ENCODE results near the gene LRRC61. TPM values are rescaled to one million over a fixed set of nuclear protein-coding genes. Genes with fewer than 3 reads are reported as not detected.
"Not testable (repeated sequence)": the region's sequence is repeated elsewhere in the genome, so short reads cannot be mapped to it uniquely, and the experiment has no call there.

LRRC61 gene
- polyA plus RNA-seq, 2 donors, result 5.2 to 8.3 TPM

- not testable (repeated sequence) for H3K27me3 ChIP-seq (ENCODE audit: control insufficient read depth in 1 of 2, insufficient read depth in 2 of 2, low read length in 2 of 2); H3K9me3 ChIP-seq (ENCODE audit: control insufficient read depth in 2 of 2, insufficient read depth in 1 of 2, low read depth in 1 of 2, low read length in 1 of 2); H3K36me3 ChIP-seq (ENCODE audit: control insufficient read depth in 2 of 2, insufficient read depth in 2 of 2, low read length in 1 of 2); H3K27ac ChIP-seq (ENCODE audit: low read depth in 2 of 2, low read length in 1 of 2); H3K4me1 ChIP-seq (ENCODE audit: control insufficient read depth in 2 of 2, insufficient read depth in 2 of 2, low read length in 1 of 2); H3K4me3 ChIP-seq (ENCODE audit: low read depth in 1 of 2, low read length in 2 of 2)
- WGBS, 2 donors, result 66 to 67% methylated on average over 6 of the region's 6 CpGs
These were observed 32.8 kb upstream of the LRRC61 start for GRCh38 chr7:150290317-150290716.

GRCh38 chr7:150295027-150295426 lies 28.1 kb upstream of the LRRC61 start:
- not testable (repeated sequence) for H3K27ac ChIP-seq (ENCODE audit: low read depth in 2 of 2, low read length in 1 of 2); H3K4me1 ChIP-seq (ENCODE audit: control insufficient read depth in 2 of 2, insufficient read depth in 2 of 2, low read length in 1 of 2); H3K4me3 ChIP-seq (ENCODE audit: low read depth in 1 of 2, low read length in 2 of 2); H3K27me3 ChIP-seq (ENCODE audit: control insufficient read depth in 1 of 2, insufficient read depth in 2 of 2, low read length in 2 of 2); H3K9me3 ChIP-seq (ENCODE audit: control insufficient read depth in 2 of 2, insufficient read depth in 1 of 2, low read depth in 1 of 2, low read length in 1 of 2); H3K36me3 ChIP-seq (ENCODE audit: control insufficient read depth in 2 of 2, insufficient read depth in 2 of 2, low read length in 1 of 2)
- WGBS, 2 donors, result 79 to 90% methylated on average over 7 to 8 of the region's 8 CpGs

GRCh38 chr7:150295614-150296013 lies 27.5 kb upstream of the LRRC61 start:
- H3K36me3 ChIP-seq (ENCODE audit: control insufficient read depth in 2 of 2, insufficient read depth in 2 of 2, low read length in 1 of 2); H3K9me3 ChIP-seq (ENCODE audit: control insufficient read depth in 2 of 2, insufficient read depth in 1 of 2, low read depth in 1 of 2, low read length in 1 of 2); H3K27me3 ChIP-seq (ENCODE audit: control insufficient read depth in 1 of 2, insufficient read depth in 2 of 2, low read length in 2 of 2); H3K4me1 ChIP-seq (ENCODE audit: control insufficient read depth in 2 of 2, insufficient read depth in 2 of 2, low read length in 1 of 2); H3K27ac ChIP-seq (ENCODE audit: low read depth in 2 of 2, low read length in 1 of 2); H3K4me3 ChIP-seq (ENCODE audit: low read depth in 1 of 2, low read length in 2 of 2): not testable (repeated sequence)
- WGBS, 2 donors, result 80 to 81% methylated on average over 3 of the region's 8 CpGs

GRCh38 chr7:150296802-150297201 lies 26.4 kb upstream of the LRRC61 start:
- H3K27ac ChIP-seq (ENCODE audit: low read depth in 2 of 2, low read length in 1 of 2); H3K36me3 ChIP-seq (ENCODE audit: control insufficient read depth in 2 of 2, insufficient read depth in 2 of 2, low read length in 1 of 2); H3K27me3 ChIP-seq (ENCODE audit: control insufficient read depth in 1 of 2, insufficient read depth in 2 of 2, low read length in 2 of 2); H3K9me3 ChIP-seq (ENCODE audit: control insufficient read depth in 2 of 2, insufficient read depth in 1 of 2, low read depth in 1 of 2, low read length in 1 of 2); H3K4me3 ChIP-seq (ENCODE audit: low read depth in 1 of 2, low read length in 2 of 2); H3K4me1 ChIP-seq (ENCODE audit: control insufficient read depth in 2 of 2, insufficient read depth in 2 of 2, low read length in 1 of 2): not testable (repeated sequence)
- 80 to 89% methylated on average over 8 to 9 of the region's 10 CpGs for WGBS, 2 donors

- H3K4me1 ChIP-seq (ENCODE audit: control insufficient read depth in 2 of 2, insufficient read depth in 2 of 2, low read length in 1 of 2); H3K9me3 ChIP-seq (ENCODE audit: control insufficient read depth in 2 of 2, insufficient read depth in 1 of 2, low read depth in 1 of 2, low read length in 1 of 2); H3K27me3 ChIP-seq (ENCODE audit: control insufficient read depth in 1 of 2, insufficient read depth in 2 of 2, low read length in 2 of 2); H3K27ac ChIP-seq (ENCODE audit: low read depth in 2 of 2, low read length in 1 of 2); H3K4me3 ChIP-seq (ENCODE audit: low read depth in 1 of 2, low read length in 2 of 2); H3K36me3 ChIP-seq (ENCODE audit: control insufficient read depth in 2 of 2, insufficient read depth in 2 of 2, low read length in 1 of 2): not testable (repeated sequence)
These were observed 25.2 kb upstream of the LRRC61 start for GRCh38 chr7:150297978-150298377.

GRCh38 chr7:150302908-150303310 lies 20.2 kb upstream of the LRRC61 start:
- not testable (repeated sequence) for H3K4me1 ChIP-seq (ENCODE audit: control insufficient read depth in 2 of 2, insufficient read depth in 2 of 2, low read length in 1 of 2); H3K36me3 ChIP-seq (ENCODE audit: control insufficient read depth in 2 of 2, insufficient read depth in 2 of 2, low read length in 1 of 2); H3K4me3 ChIP-seq (ENCODE audit: low read depth in 1 of 2, low read length in 2 of 2); H3K27me3 ChIP-seq (ENCODE audit: control insufficient read depth in 1 of 2, insufficient read depth in 2 of 2, low read length in 2 of 2); H3K27ac ChIP-seq (ENCODE audit: low read depth in 2 of 2, low read length in 1 of 2); H3K9me3 ChIP-seq (ENCODE audit: control insufficient read depth in 2 of 2, insufficient read depth in 1 of 2, low read depth in 1 of 2, low read length in 1 of 2)
- WGBS, 2 donors, result 40 to 55% methylated on average over 1 of the region's 1 CpG

- not testable (repeated sequence) for H3K36me3 ChIP-seq (ENCODE audit: control insufficient read depth in 2 of 2, insufficient read depth in 2 of 2, low read length in 1 of 2); H3K9me3 ChIP-seq (ENCODE audit: control insufficient read depth in 2 of 2, insufficient read depth in 1 of 2, low read depth in 1 of 2, low read length in 1 of 2); H3K27me3 ChIP-seq (ENCODE audit: control insufficient read depth in 1 of 2, insufficient read depth in 2 of 2, low read length in 2 of 2); H3K4me1 ChIP-seq (ENCODE audit: control insufficient read depth in 2 of 2, insufficient read depth in 2 of 2, low read length in 1 of 2); H3K4me3 ChIP-seq (ENCODE audit: low read depth in 1 of 2, low read length in 2 of 2); H3K27ac ChIP-seq (ENCODE audit: low read depth in 2 of 2, low read length in 1 of 2)
- WGBS, 2 donors, result 57 to 72% methylated on average over 7 to 8 of the region's 8 CpGs
These were observed 18.5 kb upstream of the LRRC61 start for GRCh38 chr7:150304499-150305258.

GRCh38 chr7:150305259-150305902 lies 17.8 kb upstream of the LRRC61 start:
- H3K4me1 ChIP-seq (ENCODE audit: control insufficient read depth in 2 of 2, insufficient read depth in 2 of 2, low read length in 1 of 2); H3K4me3 ChIP-seq (ENCODE audit: low read depth in 1 of 2, low read length in 2 of 2); H3K9me3 ChIP-seq (ENCODE audit: control insufficient read depth in 2 of 2, insufficient read depth in 1 of 2, low read depth in 1 of 2, low read length in 1 of 2); H3K36me3 ChIP-seq (ENCODE audit: control insufficient read depth in 2 of 2, insufficient read depth in 2 of 2, low read length in 1 of 2); H3K27me3 ChIP-seq (ENCODE audit: control insufficient read depth in 1 of 2, insufficient read depth in 2 of 2, low read length in 2 of 2); H3K27ac ChIP-seq (ENCODE audit: low read depth in 2 of 2, low read length in 1 of 2): not testable (repeated sequence)
- 83 to 89% methylated on average over 9 to 11 of the region's 11 CpGs for WGBS, 2 donors

- not testable (repeated sequence) for H3K36me3 ChIP-seq (ENCODE audit: control insufficient read depth in 2 of 2, insufficient read depth in 2 of 2, low read length in 1 of 2); H3K9me3 ChIP-seq (ENCODE audit: control insufficient read depth in 2 of 2, insufficient read depth in 1 of 2, low read depth in 1 of 2, low read length in 1 of 2); H3K4me1 ChIP-seq (ENCODE audit: control insufficient read depth in 2 of 2, insufficient read depth in 2 of 2, low read length in 1 of 2); H3K27ac ChIP-seq (ENCODE audit: low read depth in 2 of 2, low read length in 1 of 2); H3K27me3 ChIP-seq (ENCODE audit: control insufficient read depth in 1 of 2, insufficient read depth in 2 of 2, low read length in 2 of 2); H3K4me3 ChIP-seq (ENCODE audit: low read depth in 1 of 2, low read length in 2 of 2)
- WGBS, 2 donors, result 55 to 91% methylated on average over 2 of the region's 2 CpGs
These were observed 17.3 kb upstream of the LRRC61 start for GRCh38 chr7:150305903-150306284.

GRCh38 chr7:150306377-150306776 lies 16.8 kb upstream of the LRRC61 start:
- not testable (repeated sequence) for H3K4me3 ChIP-seq (ENCODE audit: low read depth in 1 of 2, low read length in 2 of 2); H3K27ac ChIP-seq (ENCODE audit: low read depth in 2 of 2, low read length in 1 of 2); H3K36me3 ChIP-seq (ENCODE audit: control insufficient read depth in 2 of 2, insufficient read depth in 2 of 2, low read length in 1 of 2); H3K4me1 ChIP-seq (ENCODE audit: control insufficient read depth in 2 of 2, insufficient read depth in 2 of 2, low read length in 1 of 2); H3K9me3 ChIP-seq (ENCODE audit: control insufficient read depth in 2 of 2, insufficient read depth in 1 of 2, low read depth in 1 of 2, low read length in 1 of 2); H3K27me3 ChIP-seq (ENCODE audit: control insufficient read depth in 1 of 2, insufficient read depth in 2 of 2, low read length in 2 of 2)
- 70 to 80% methylated on average over 5 of the region's 5 CpGs for WGBS, 2 donors
